WTC11 (cell line): ENCODE data around the gene JCAD. TPM values are rescaled to one million over a fixed set of nuclear protein-coding genes. Genes with fewer than 3 reads are reported as not detected.

Experiments used
- ATAC-seq: fragments of 200-7000 bp; cut with Tn5 transposase; 2 replicates; pipeline ENCODE4 v1.10.0; 2021; ENCODE audit warnings: mild to moderate bottlenecking, moderate library complexity
- CTCF ChIA-PET: fragments of 300-600 bp; sonication (Branson Sonifier 250); formaldehyde crosslinking; loops from one replicate; lab custom pipeline; 2021; ENCODE audit warnings: antibody characterized with exemption; lab: Charles Lee
- POLR2A ChIA-PET: fragments of 350-600 bp; sonication (Branson Sonifier 250); formaldehyde crosslinking; loops from one replicate; lab custom pipeline; 2021; ENCODE audit warnings: antibody characterized with exemption; lab: Charles Lee
- DNase-seq: peaks from one replicate; pipeline ENCODE4 v3.0.0; 2021; ENCODE audit warnings: low spot score
- H3K27ac Mint-ChIP-seq: 2 replicates; pipeline ENCODE4 v1.8.0; 2021; ENCODE audit warnings: mixed read lengths
- H3K27me3 Mint-ChIP-seq: 2 replicates; pipeline ENCODE4 v1.8.0; 2021; ENCODE audit warnings: low read depth, mild to moderate bottlenecking, moderate library complexity, mixed read lengths
- H3K36me3 Mint-ChIP-seq: 2 replicates; pipeline ENCODE4 v1.8.0; 2021; ENCODE audit warnings: mixed read lengths
- H3K4me1 Mint-ChIP-seq: 2 replicates; pipeline ENCODE4 v1.8.0; 2022; ENCODE audit warnings: mixed read lengths
- H3K4me3 Mint-ChIP-seq: 2 replicates; pipeline ENCODE4 v1.8.0; 2021; ENCODE audit warnings: mild to moderate bottlenecking, moderate library complexity, mixed read lengths
- H3K9me3 Mint-ChIP-seq: 2 replicates; pipeline ENCODE4 v1.8.0; 2021; ENCODE audit warnings: mixed read lengths
- ATF3 ChIP-seq: sonication (generic); formaldehyde crosslinking; conservative IDR thresholded peaks from 2 replicates; pipeline ENCODE4 v1.8.1; 2022; ENCODE audit warnings: mild to moderate bottlenecking, missing genetic modification reagents
- FOXJ3 ChIP-seq: sonication (generic); formaldehyde crosslinking; IDR thresholded peaks from 2 replicates; pipeline ENCODE4 v1.9.0; 2021; ENCODE audit warnings: missing genetic modification reagents, mild to moderate bottlenecking, borderline replicate concordance
- KAT7 ChIP-seq: sonication (generic); formaldehyde crosslinking; IDR thresholded peaks from 2 replicates; pipeline ENCODE4 v1.8.1; 2023; ENCODE audit warnings: missing genetic modification reagents, mild to moderate bottlenecking, borderline replicate concordance
- NR3C1 ChIP-seq: sonication (generic); formaldehyde crosslinking; conservative IDR thresholded peaks from 2 replicates; pipeline ENCODE4 v1.8.1; 2023; ENCODE audit warnings: low read depth, mild to moderate bottlenecking, missing genetic modification reagents
- TCF7 ChIP-seq: sonication (generic); formaldehyde crosslinking; IDR thresholded peaks from 2 replicates; pipeline ENCODE4 v1.8.0; 2022; ENCODE audit warnings: mild to moderate bottlenecking, low read depth, missing genetic modification reagents, moderate library complexity
- ZNF232 ChIP-seq: sonication (generic); formaldehyde crosslinking; IDR thresholded peaks from 2 replicates; pipeline ENCODE4 v1.8.0; 2022; ENCODE audit warnings: mild to moderate bottlenecking, missing genetic modification reagents
- total RNA-seq: library from RNA; stranded (reverse); gene quantifications from 3 replicates; pipeline ENCODE4 v1.2.3, GENCODE V29; 2021
- TF ChIP-seq, protein P1 (sequence below): fragments of 250-450 bp; sonication (Bioruptor Pico); IDR thresholded peaks from 2 replicates; pipeline ENCODE4 v2.1.2; 2022; ENCODE audit warnings: mild to moderate bottlenecking, moderate library complexity
- TF ChIP-seq, protein P2 (sequence below): sonication (generic); formaldehyde crosslinking; IDR thresholded peaks from 2 replicates; pipeline ENCODE4 v1.8.0; 2022; ENCODE audit warnings: missing genetic modification reagents
- TF ChIP-seq, protein P3 (sequence below): sonication (generic); formaldehyde crosslinking; IDR thresholded peaks from 2 replicates; pipeline ENCODE4 v1.8.0; 2022; ENCODE audit warnings: mild to moderate bottlenecking, missing genetic modification reagents
- TF ChIP-seq, protein P4 (sequence below): sonication (generic); formaldehyde crosslinking; IDR thresholded peaks from 2 replicates; pipeline ENCODE4 v1.8.1; 2022; ENCODE audit warnings: low read depth, mild to moderate bottlenecking, moderate library complexity, missing genetic modification reagents, borderline replicate concordance
- TF ChIP-seq, protein P5 (sequence below): fragments of 250-450 bp; sonication (Bioruptor Pico); IDR thresholded peaks from 2 replicates; pipeline ENCODE4 v1.9.0; 2021; ENCODE audit warnings: moderate library complexity, mild to moderate bottlenecking, inconsistent platforms, borderline replicate concordance
- TF ChIP-seq, protein P6 (sequence below): sonication (generic); formaldehyde crosslinking; IDR thresholded peaks from 2 replicates; pipeline ENCODE4 v1.8.1; 2023; ENCODE audit warnings: mild to moderate bottlenecking, missing genetic modification reagents

Gene JCAD
- total RNA-seq, 1 experiment from 2014 or later = 1.8 TPM

DNA sequence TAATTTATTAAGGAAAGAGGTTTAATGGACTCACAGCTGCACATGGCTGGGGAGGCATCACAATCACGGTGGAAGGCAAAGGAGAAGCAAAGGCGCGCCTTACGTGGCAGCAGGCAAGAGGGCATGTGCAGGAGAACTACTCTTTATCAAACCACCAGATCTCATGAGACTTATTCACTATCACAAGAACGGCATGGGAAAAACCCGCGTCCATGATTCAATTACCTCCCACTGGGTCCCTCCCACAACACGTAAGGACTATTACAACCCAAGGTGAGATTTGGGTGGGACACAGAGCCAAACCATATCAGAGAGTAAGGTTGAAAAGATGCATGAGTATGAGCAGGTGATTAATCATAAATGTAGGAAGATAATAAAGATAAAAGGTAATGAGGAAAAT is 3.2 kb upstream of the JCAD start (continued):
- TF ChIP-seq, protein P1, sequence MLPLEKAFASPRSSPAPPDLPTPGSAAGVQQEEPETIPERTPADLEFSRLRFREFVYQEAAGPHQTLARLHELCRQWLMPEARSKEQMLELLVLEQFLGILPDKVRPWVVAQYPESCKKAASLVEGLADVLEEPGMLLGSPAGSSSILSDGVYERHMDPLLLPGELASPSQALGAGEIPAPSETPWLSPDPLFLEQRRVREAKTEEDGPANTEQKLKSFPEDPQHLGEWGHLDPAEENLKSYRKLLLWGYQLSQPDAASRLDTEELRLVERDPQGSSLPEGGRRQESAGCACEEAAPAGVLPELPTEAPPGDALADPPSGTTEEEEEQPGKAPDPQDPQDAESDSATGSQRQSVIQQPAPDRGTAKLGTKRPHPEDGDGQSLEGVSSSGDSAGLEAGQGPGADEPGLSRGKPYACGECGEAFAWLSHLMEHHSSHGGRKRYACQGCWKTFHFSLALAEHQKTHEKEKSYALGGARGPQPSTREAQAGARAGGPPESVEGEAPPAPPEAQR (CRISPR knock-in tag) = no peak
- TF ChIP-seq NR3C1 (CRISPR knock-in tag) = no peak
- TF ChIP-seq FOXJ3 (CRISPR knock-in tag) = no peak
- TF ChIP-seq, protein P2, sequence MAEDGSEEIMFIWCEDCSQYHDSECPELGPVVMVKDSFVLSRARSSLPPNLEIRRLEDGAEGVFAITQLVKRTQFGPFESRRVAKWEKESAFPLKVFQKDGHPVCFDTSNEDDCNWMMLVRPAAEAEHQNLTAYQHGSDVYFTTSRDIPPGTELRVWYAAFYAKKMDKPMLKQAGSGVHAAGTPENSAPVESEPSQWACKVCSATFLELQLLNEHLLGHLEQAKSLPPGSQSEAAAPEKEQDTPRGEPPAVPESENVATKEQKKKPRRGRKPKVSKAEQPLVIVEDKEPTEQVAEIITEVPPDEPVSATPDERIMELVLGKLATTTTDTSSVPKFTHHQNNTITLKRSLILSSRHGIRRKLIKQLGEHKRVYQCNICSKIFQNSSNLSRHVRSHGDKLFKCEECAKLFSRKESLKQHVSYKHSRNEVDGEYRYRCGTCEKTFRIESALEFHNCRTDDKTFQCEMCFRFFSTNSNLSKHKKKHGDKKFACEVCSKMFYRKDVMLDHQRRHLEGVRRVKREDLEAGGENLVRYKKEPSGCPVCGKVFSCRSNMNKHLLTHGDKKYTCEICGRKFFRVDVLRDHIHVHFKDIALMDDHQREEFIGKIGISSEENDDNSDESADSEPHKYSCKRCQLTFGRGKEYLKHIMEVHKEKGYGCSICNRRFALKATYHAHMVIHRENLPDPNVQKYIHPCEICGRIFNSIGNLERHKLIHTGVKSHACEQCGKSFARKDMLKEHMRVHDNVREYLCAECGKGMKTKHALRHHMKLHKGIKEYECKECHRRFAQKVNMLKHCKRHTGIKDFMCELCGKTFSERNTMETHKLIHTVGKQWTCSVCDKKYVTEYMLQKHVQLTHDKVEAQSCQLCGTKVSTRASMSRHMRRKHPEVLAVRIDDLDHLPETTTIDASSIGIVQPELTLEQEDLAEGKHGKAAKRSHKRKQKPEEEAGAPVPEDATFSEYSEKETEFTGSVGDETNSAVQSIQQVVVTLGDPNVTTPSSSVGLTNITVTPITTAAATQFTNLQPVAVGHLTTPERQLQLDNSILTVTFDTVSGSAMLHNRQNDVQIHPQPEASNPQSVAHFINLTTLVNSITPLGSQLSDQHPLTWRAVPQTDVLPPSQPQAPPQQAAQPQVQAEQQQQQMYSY (CRISPR knock-in tag) = no peak
- TF ChIP-seq, protein P3, sequence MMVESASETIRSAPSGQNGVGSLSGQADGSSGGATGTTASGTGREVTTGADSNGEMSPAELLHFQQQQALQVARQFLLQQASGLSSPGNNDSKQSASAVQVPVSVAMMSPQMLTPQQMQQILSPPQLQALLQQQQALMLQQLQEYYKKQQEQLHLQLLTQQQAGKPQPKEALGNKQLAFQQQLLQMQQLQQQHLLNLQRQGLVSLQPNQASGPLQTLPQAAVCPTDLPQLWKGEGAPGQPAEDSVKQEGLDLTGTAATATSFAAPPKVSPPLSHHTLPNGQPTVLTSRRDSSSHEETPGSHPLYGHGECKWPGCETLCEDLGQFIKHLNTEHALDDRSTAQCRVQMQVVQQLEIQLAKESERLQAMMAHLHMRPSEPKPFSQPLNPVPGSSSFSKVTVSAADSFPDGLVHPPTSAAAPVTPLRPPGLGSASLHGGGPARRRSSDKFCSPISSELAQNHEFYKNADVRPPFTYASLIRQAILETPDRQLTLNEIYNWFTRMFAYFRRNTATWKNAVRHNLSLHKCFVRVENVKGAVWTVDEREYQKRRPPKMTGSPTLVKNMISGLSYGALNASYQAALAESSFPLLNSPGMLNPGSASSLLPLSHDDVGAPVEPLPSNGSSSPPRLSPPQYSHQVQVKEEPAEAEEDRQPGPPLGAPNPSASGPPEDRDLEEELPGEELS (CRISPR knock-in tag) = no peak

DNA sequence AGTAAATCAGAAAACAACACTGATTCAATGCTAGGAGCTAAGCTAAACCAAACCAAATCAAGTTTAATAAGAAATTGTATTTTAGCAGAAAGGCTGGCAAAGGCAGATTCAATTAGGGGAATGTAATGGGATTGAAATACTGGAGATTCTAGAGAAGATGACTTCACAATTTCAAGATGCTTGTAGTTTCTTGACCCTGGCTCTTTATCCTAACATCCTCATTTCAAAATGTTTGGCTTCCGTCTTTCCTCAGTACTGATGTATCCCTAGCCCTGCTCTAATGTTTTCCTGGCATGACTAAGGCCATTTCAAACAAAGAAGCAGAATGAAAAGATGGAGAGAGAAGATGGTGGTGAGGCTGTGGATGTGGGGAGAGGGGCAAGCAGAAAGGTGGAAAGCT is 2.7 kb upstream of the JCAD start:
- TF ChIP-seq FOXJ3 (CRISPR knock-in tag) (no peak), TCF7 (CRISPR knock-in tag) (no peak), ATF3 (CRISPR knock-in tag) (no peak), KAT7 (CRISPR knock-in tag) (no peak), ZNF232 (CRISPR knock-in tag) (no peak)
- TF ChIP-seq, protein P4, sequence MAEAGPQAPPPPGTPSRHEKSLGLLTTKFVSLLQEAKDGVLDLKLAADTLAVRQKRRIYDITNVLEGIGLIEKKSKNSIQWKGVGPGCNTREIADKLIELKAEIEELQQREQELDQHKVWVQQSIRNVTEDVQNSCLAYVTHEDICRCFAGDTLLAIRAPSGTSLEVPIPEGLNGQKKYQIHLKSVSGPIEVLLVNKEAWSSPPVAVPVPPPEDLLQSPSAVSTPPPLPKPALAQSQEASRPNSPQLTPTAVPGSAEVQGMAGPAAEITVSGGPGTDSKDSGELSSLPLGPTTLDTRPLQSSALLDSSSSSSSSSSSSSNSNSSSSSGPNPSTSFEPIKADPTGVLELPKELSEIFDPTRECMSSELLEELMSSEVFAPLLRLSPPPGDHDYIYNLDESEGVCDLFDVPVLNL = no peak
- TF ChIP-seq, protein P5, sequence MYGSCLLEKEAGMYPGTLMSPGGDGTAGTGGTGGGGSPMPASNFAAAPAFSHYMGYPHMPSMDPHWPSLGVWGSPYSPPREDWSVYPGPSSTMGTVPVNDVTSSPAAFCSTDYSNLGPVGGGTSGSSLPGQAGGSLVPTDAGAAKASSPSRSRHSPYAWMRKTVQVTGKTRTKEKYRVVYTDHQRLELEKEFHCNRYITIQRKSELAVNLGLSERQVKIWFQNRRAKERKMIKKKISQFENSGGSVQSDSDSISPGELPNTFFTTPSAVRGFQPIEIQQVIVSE (CRISPR knock-in tag) = no peak
- TF ChIP-seq, protein P6, sequence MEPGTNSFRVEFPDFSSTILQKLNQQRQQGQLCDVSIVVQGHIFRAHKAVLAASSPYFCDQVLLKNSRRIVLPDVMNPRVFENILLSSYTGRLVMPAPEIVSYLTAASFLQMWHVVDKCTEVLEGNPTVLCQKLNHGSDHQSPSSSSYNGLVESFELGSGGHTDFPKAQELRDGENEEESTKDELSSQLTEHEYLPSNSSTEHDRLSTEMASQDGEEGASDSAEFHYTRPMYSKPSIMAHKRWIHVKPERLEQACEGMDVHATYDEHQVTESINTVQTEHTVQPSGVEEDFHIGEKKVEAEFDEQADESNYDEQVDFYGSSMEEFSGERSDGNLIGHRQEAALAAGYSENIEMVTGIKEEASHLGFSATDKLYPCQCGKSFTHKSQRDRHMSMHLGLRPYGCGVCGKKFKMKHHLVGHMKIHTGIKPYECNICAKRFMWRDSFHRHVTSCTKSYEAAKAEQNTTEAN (CRISPR knock-in tag) = no peak
- TF ChIP-seq, all 79 proteins: peak for 0
- Mint-ChIP-seq H3K4me1 (peaks cover 18% of the 10 kb centered on the region), H3K36me3 (no peaks in the 10 kb centered on the region), H3K27ac (no peak overlapping the region), H3K27me3 (peaks cover 41% of the 10 kb centered on the region), H3K9me3 (no peaks in the 10 kb centered on the region), H3K4me3 (no peak overlapping the region)
- ChIA-PET POLR2A (no interaction called here), CTCF (no interaction called here)
- no peak for DNase-seq
- no peak for ATAC-seq
